H1 (cell line): Measurements from ENCODE around the gene PRTG. TPM values are rescaled to one million over a fixed set of nuclear protein-coding genes. Genes with fewer than 3 reads are reported as not detected.

ENCODE experiments used
- CHD7 ChIP-seq: fragments of 300-600 bp; sonication (generic); IDR thresholded peaks from 2 replicates; pipeline ENCODE4 v1.7.1; 2012; ENCODE audit warnings: low read length, moderate library complexity, mild to moderate bottlenecking, inconsistent platforms; ENCODE audit not compliant: insufficient replicate concordance
- CREB1 ChIP-seq: IDR thresholded peaks from 2 replicates; pipeline ENCODE4 v1.6.1; 2012; ENCODE audit warnings: inconsistent platforms
- EP300 ChIP-seq, 2 experiments: IDR thresholded peaks; 1 replicate in 1 of 2; 2 replicates in 1 of 2; pipeline ENCODE4 v1.6.1; 2011 to 2012; ENCODE audit warnings: low read depth in 2 of 2, low read length in 2 of 2, mild to moderate bottlenecking in 2 of 2, borderline replicate concordance in 1 of 2, inconsistent platforms in 1 of 2, moderate library complexity in 1 of 2
- SIRT6 ChIP-seq: IDR thresholded peaks from one replicate; pipeline ENCODE4 v1.7.1; 2012; ENCODE audit warnings: low read length, inconsistent platforms
- polyA plus RNA-seq, 7 experiments: library from polyadenylated mRNA; depleted of rRNA in 3 of 7; stranded (reverse) in 5 of 7; unstranded in 2 of 7; fragments of >200 nt in 5 of 7; fragments of 200-250 nt in 2 of 7; gene quantifications; 1 replicate in 5 of 7; 2 replicates in 1 of 7; 4 replicates in 1 of 7; pipeline versions ENCODE4 v1.2.1 to v1.2.3, GENCODE V29; 2011 to 2013; ENCODE audit warnings: missing spikeins in 2 of 7, mixed read lengths in 2 of 7
- total RNA-seq: library from RNA; stranded (reverse); fragmentation: NEBNext Ultra II Directional; extraction: Animal tissue kit (Norgen Biotek cat#: 25700); gene quantifications from 2 replicates; pipeline ENCODE4 v1.2.1, GENCODE V29; 2021

PRTG gene
- total and polyA plus RNA-seq, 2 of the 8 experiments (the other 6 are each of a cell fraction or from before 2014, with no cell fraction given): 3.1 to 3.2 TPM

- TF ChIP-seq CHD7 (no peak), SIRT6 (no peak), EP300 (IDR thresholded peaks at IDR 0.05; ENCODE audit: borderline replicate concordance in 1 of 2, low read depth in 2 of 2, low read length in 2 of 2) (no peak), CREB1 (no peak)
These were observed 7.8 kb upstream of the PRTG start (continued) for GRCh38 chr15:55750706-55751105.
